ENCODE measurements around the gene CLMN.

The CLMN gene

GRCh38 chr14:95133282-95133681 is 186.4 kb downstream of the CLMN start:
- no peak for TF ChIP-seq CTCF (IDR thresholded peaks at IDR 0.05; ENCODE audit: borderline replicate concordance, insufficient read depth, low read depth, low read length)
- H3K4me3 ChIP-seq (ENCODE audit: low read depth, low read length) = no peak overlapping the region

GRCh38 chr14:95132760-95133159 is 186.9 kb downstream of the CLMN start:
- no peak for TF ChIP-seq CTCF (IDR thresholded peaks at IDR 0.05; ENCODE audit: borderline replicate concordance, insufficient read depth, low read depth, low read length)
- H3K4me3 ChIP-seq (ENCODE audit: low read depth, low read length) = no peak overlapping the region

Data from GM12875 (cell line).